KMS-11 (cell line): ENCODE data around the gene GUCD1.
"Not testable (repeated sequence)": the region's sequence is repeated elsewhere in the genome, so short reads cannot be mapped to it uniquely, and the experiment has no call there.

Experiments
- H2AFZ ChIP-seq: fragments of 200-600 bp; sonication (generic); 2 replicates; pipeline ENCODE4 v1.6.1; 2016; ENCODE audit warnings: antibody characterized with exemption, mixed run types, low read depth
- H3K27ac ChIP-seq: fragments of 200-600 bp; sonication (generic); 2 replicates; pipeline ENCODE4 v1.6.1; 2016; ENCODE audit warnings: mild to moderate bottlenecking, mixed run types
- H3K27me3 ChIP-seq: fragments of 200-600 bp; sonication (generic); 2 replicates; pipeline ENCODE4 v1.6.1; 2017; ENCODE audit warnings: mild to moderate bottlenecking, low read depth, mixed run types, moderate library complexity; ENCODE audit not compliant: insufficient read depth
- H3K36me3 ChIP-seq: fragments of 200-600 bp; sonication (generic); 2 replicates; pipeline ENCODE4 v1.6.1; 2017; ENCODE audit warnings: mild to moderate bottlenecking, mixed run types; ENCODE audit not compliant: insufficient read depth
- H3K4me1 ChIP-seq: fragments of 200-600 bp; sonication (generic); 2 replicates; pipeline ENCODE4 v1.6.1; 2016; ENCODE audit warnings: mild to moderate bottlenecking, low read depth, mixed run types; ENCODE audit not compliant: poor library complexity, severe bottlenecking
- H3K4me2 ChIP-seq: fragments of 200-600 bp; sonication (generic); 2 replicates; pipeline ENCODE4 v1.7.0; 2016; ENCODE audit warnings: mild to moderate bottlenecking, mixed run types
- H3K4me3 ChIP-seq: fragments of 200-600 bp; sonication (generic); IDR thresholded peaks from 2 replicates; pipeline ENCODE4 v1.6.1; 2017; ENCODE audit warnings: low read depth, low read length, mixed read lengths; ENCODE audit not compliant: insufficient read depth
- H3K79me2 ChIP-seq: fragments of 200-600 bp; sonication (generic); 2 replicates; pipeline ENCODE4 v1.6.1; 2016; ENCODE audit warnings: low read depth, mixed run types; ENCODE audit not compliant: insufficient read depth
- H3K9ac ChIP-seq: fragments of 200-600 bp; sonication (generic); 2 replicates; pipeline ENCODE4 v1.6.1; 2016; ENCODE audit warnings: mild to moderate bottlenecking, mixed run types
- H4K20me1 ChIP-seq: fragments of 200-600 bp; sonication (generic); 2 replicates; pipeline ENCODE4 v1.6.1; 2016; ENCODE audit warnings: mild to moderate bottlenecking, mixed run types; ENCODE audit not compliant: insufficient read depth
- CTCF ChIP-seq: fragments of 200-600 bp; sonication (generic); conservative IDR thresholded peaks from 2 replicates; pipeline ENCODE4 v1.6.1; 2017; ENCODE audit warnings: low read depth, mild to moderate bottlenecking, antibody characterized with exemption, low read length, moderate library complexity, mixed read lengths

The GUCD1 gene

GRCh38 chr22:24601217-24602104, 46.5 kb upstream of the GUCD1 start:
- H3K4me2 ChIP-seq: peak overlapping the region; percentile 45; the same call in 1 of the 2 replicates
- no peak overlapping the region for H3K9ac ChIP-seq
- no peak overlapping the region; the same call in 1 of the 2 replicates for H2AFZ ChIP-seq
- no peak for TF ChIP-seq CTCF
- no peak overlapping the region for H3K4me3 ChIP-seq
- no peak overlapping the region; the same call in 1 of the 2 replicates for H3K27ac ChIP-seq
- peaks cover 4% of the 10 kb centered on the region; the same call in 1 of the 2 replicates for H3K79me2 ChIP-seq
- H3K36me3 ChIP-seq: no peaks in the 10 kb centered on the region
- no peaks in the 10 kb centered on the region for H3K27me3 ChIP-seq
- H4K20me1 ChIP-seq: no peaks in the 10 kb centered on the region
- peaks cover 59% of the 10 kb centered on the region for H3K4me1 ChIP-seq

GRCh38 chr22:24599958-24600715, 45.2 kb upstream of the GUCD1 start:
- not testable (repeated sequence) for H3K79me2 ChIP-seq, H3K4me3 ChIP-seq, H3K36me3 ChIP-seq, H3K27me3 ChIP-seq, H4K20me1 ChIP-seq, H2AFZ ChIP-seq, H3K27ac ChIP-seq, H3K9ac ChIP-seq
- peaks cover 54% of the 10 kb centered on the region for H3K4me1 ChIP-seq
- H3K4me2 ChIP-seq: peak overlapping the region; percentile 45; the same call in 1 of the 2 replicates

- H4K20me1 ChIP-seq: no peaks in the 10 kb centered on the region
- no peaks in the 10 kb centered on the region for H3K36me3 ChIP-seq
- H3K79me2 ChIP-seq: no peaks in the 10 kb centered on the region
- no peak overlapping the region for H3K4me3 ChIP-seq
- H2AFZ ChIP-seq: no peak overlapping the region
- H3K4me2 ChIP-seq: no peak overlapping the region
- no peaks in the 10 kb centered on the region for H3K27me3 ChIP-seq
- TF ChIP-seq CTCF: no peak
- H3K27ac ChIP-seq: no peak overlapping the region
- H3K9ac ChIP-seq: no peak overlapping the region
- peaks cover 52% of the 10 kb centered on the region for H3K4me1 ChIP-seq
These were observed 44.6 kb upstream of the GUCD1 start for GRCh38 chr22:24599514-24599913.

GRCh38 chr22:24597076-24597475, 42.1 kb upstream of the GUCD1 start:
- H3K4me2 ChIP-seq, H3K36me3 ChIP-seq, H2AFZ ChIP-seq, H3K9ac ChIP-seq, H4K20me1 ChIP-seq, H3K27ac ChIP-seq, H3K4me3 ChIP-seq, H3K27me3 ChIP-seq, H3K79me2 ChIP-seq: not testable (repeated sequence)
- peaks cover 46% of the 10 kb centered on the region for H3K4me1 ChIP-seq

GRCh38 chr22:24595863-24596262, 40.9 kb upstream of the GUCD1 start:
- H3K27ac ChIP-seq: no peak overlapping the region
- no peak overlapping the region for H3K4me3 ChIP-seq
- no peaks in the 10 kb centered on the region for H3K79me2 ChIP-seq
- H4K20me1 ChIP-seq: no peaks in the 10 kb centered on the region
- H3K9ac ChIP-seq: no peak overlapping the region
- TF ChIP-seq CTCF: no peak
- no peak overlapping the region for H3K4me2 ChIP-seq
- no peak overlapping the region for H2AFZ ChIP-seq
- no peaks in the 10 kb centered on the region for H3K36me3 ChIP-seq
- H3K4me1 ChIP-seq: peaks cover 34% of the 10 kb centered on the region
- H3K27me3 ChIP-seq: no peaks in the 10 kb centered on the region
